Activated CD8-positive, alpha-beta T cell treated with anti-CD3 and anti-CD28 coated beads for 36 hours (primary cell): ENCODE results near the gene ATP6V1F. TPM values are rescaled to one million over a fixed set of nuclear protein-coding genes. Genes with fewer than 3 reads are reported as not detected.

Experiments used
- ATAC-seq: fragments of 200-7000 bp; cut with Tn5 transposase; one replicate; pipeline ENCODE4 v1.10.0; 2021; ENCODE audit warnings: mild to moderate bottlenecking, moderate library complexity
- CTCF ChIA-PET: fragments of 350-600 bp; sonication (Branson Sonifier 250); formaldehyde crosslinking; loops from one replicate; lab custom pipeline; 2021; ENCODE audit warnings: antibody characterized with exemption; lab: Charles Lee
- POLR2A ChIA-PET: fragments of 350-600 bp; sonication (Branson Sonifier 250); formaldehyde crosslinking; loops from one replicate; lab custom pipeline; 2021; ENCODE audit warnings: antibody characterized with exemption; lab: Charles Lee
- DNase-seq: peaks from one replicate; pipeline ENCODE4 v3.0.0-alpha.2; 2020
- H3K27ac Mint-ChIP-seq: one replicate; pipeline ENCODE4 v1.8.0; 2021; ENCODE audit warnings: mild to moderate bottlenecking, mixed read lengths
- H3K27me3 Mint-ChIP-seq: one replicate; pipeline ENCODE4 v1.8.0; 2021; ENCODE audit warnings: mixed read lengths
- H3K36me3 Mint-ChIP-seq: one replicate; pipeline ENCODE4 v1.8.0; 2021; ENCODE audit warnings: low read depth, mixed read lengths
- H3K4me1 Mint-ChIP-seq: one replicate; pipeline ENCODE4 v1.8.0; 2021; ENCODE audit warnings: low read depth, mixed read lengths
- H3K4me3 Mint-ChIP-seq: one replicate; pipeline ENCODE4 v1.8.0; 2021; ENCODE audit warnings: mild to moderate bottlenecking, moderate library complexity, mixed read lengths
- H3K9me3 Mint-ChIP-seq: one replicate; pipeline ENCODE4 v1.8.0; 2021; ENCODE audit warnings: mixed read lengths
- CTCF ChIP-seq: fragments of 200-600 bp; IDR thresholded peaks from one replicate; pipeline ENCODE4 v1.8.0; 2022; ENCODE audit warnings: antibody characterized with exemption, mild to moderate bottlenecking
- intact Hi-C: fragments of 100-400 bp; cut with micrococcal nuclease; formaldehyde crosslinking; loops from one replicate; pipeline ENCODE4 v1.10.0; 2022
- total RNA-seq, 2 experiments: library from RNA; stranded (reverse); gene quantifications; one replicate each; pipeline ENCODE4 v1.2.3, GENCODE V29; 2021

The ATP6V1F gene
- total RNA-seq, 2 experiments from 2014 or later = 109 to 113 TPM

- H3K27ac Mint-ChIP-seq = no peak overlapping the region
Observed at GRCh38 chr7:128860158-128861073, 2.2 kb upstream of the ATP6V1F start.

GRCh38 chr7:128861957-128862570 lies 592 bp upstream of the ATP6V1F start:
- H3K27ac Mint-ChIP-seq = peak overlapping the region; percentile 87
- DNase-seq = no peak
- no peak for ATAC-seq
- ChIA-PET POLR2A (interaction anchor here (0.6 to 2.1 kb wide), 8 partner anchors 19 to 192 kb away, joined by 3 to 7 read pairs (median 4); no protein-coding TSS in a partner anchor), CTCF (interaction anchor here (0.6 to 5.1 kb wide), 15 partner anchors 10 to 388 kb away, joined by 3 to 100 read pairs (median 5); partner anchors contain the start of gene CCDC136)
- peak overlapping the region; percentile 85 for H3K4me3 Mint-ChIP-seq
- peaks cover 20% of the 10 kb centered on the region for H3K4me1 Mint-ChIP-seq
- peaks cover 5% of the 10 kb centered on the region for H3K36me3 Mint-ChIP-seq
- H3K27me3 Mint-ChIP-seq = no peaks in the 10 kb centered on the region
- no peaks in the 10 kb centered on the region for H3K9me3 Mint-ChIP-seq
- intact Hi-C loops = no loop called here
- TF ChIP-seq CTCF = no peak

More at GRCh38 chr7:128860158-128861073, 2.2 kb upstream of the ATP6V1F start:
- Mint-ChIP-seq H3K4me1 (peaks cover 17% of the 10 kb centered on the region), H3K4me3 (no peak overlapping the region), H3K27me3 (no peaks in the 10 kb centered on the region), H3K9me3 (no peaks in the 10 kb centered on the region), H3K36me3 (peaks cover 5% of the 10 kb centered on the region)
- TF ChIP-seq CTCF = no peak
- DNase-seq (no peak), ATAC-seq (no peak)
- ChIA-PET POLR2A (interaction anchor here (1.2 to 2.1 kb wide), 2 partner anchors 19 to 23 kb away, joined by 3 to 5 read pairs; no protein-coding TSS in a partner anchor), CTCF (interaction anchor here (0.9 to 5.1 kb wide), 4 partner anchors 22 to 118 kb away, joined by 3 to 100 read pairs (median 10); no protein-coding TSS in a partner anchor)
- intact Hi-C loops = no loop called here

DNA sequence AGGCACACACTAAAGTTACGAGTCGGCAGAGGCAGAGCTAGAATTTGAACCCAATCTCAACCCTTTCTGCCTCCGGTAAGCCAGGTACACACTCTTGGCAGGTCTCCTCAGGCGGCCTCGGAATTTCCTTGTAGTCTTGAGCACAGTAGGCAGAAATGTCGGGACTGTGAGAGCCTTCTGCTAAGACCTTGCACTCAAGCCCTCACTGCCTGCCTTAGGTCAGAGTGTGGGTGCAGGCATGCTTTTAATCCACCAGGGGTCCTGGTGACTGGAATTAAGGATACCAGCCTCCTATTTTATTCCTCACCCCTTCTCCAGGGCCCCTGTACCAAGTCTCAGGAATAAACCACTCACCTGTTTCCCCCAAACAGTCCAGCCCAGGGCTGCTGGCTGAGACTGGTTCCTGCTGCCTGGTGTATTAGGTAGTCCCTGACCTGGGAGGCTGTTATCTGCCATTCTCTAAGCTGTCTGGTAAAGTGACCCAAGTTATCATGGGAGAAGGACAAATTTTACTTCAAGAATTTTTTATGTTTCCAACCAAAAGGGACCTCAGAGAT lies 855 bp downstream of the ATP6V1F start:
- POLR2A ChIA-PET = interaction anchor here (0.5 to 1.5 kb wide), 5 partner anchors 18 to 191 kb away, joined by 3 to 7 read pairs (median 4); no protein-coding TSS in a partner anchor

GRCh38 chr7:128865303-128865702 lies 2.6 kb downstream of the ATP6V1F start:
- Mint-ChIP-seq H3K9me3 (no peaks in the 10 kb centered on the region), H3K4me1 (peaks cover 26% of the 10 kb centered on the region), H3K27me3 (peaks cover 1% of the 10 kb centered on the region), H3K4me3 (no peak overlapping the region), H3K27ac (no peak overlapping the region), H3K36me3 (peaks cover 8% of the 10 kb centered on the region)
- POLR2A ChIA-PET = no interaction called here
- TF ChIP-seq CTCF = no peak
- DNase-seq = no peak
- ATAC-seq = no peak
- intact Hi-C loops = no loop called here
- CTCF ChIA-PET = interaction anchor here (1.2 kb wide), 1 partner anchor 227 kb away, joined by 4 read pairs; no protein-coding TSS in a partner anchor

More for the DNA sequence above, 855 bp downstream of the ATP6V1F start:
- CTCF ChIA-PET = interaction anchor here (0.9 to 5.1 kb wide), 17 partner anchors 8 to 355 kb away, joined by 3 to 100 read pairs (median 5); no protein-coding TSS in a partner anchor
- H3K4me1 Mint-ChIP-seq = peaks cover 22% of the 10 kb centered on the region
- ATAC-seq (peak; percentile 37), DNase-seq (peak; percentile 67)
- H3K36me3 Mint-ChIP-seq = peaks cover 8% of the 10 kb centered on the region
- peaks cover 1% of the 10 kb centered on the region for H3K27me3 Mint-ChIP-seq
- H3K4me3 Mint-ChIP-seq = peak overlapping the region; percentile 85
- no peaks in the 10 kb centered on the region for H3K9me3 Mint-ChIP-seq
- intact Hi-C loops = no loop called here
- H3K27ac Mint-ChIP-seq = peak overlapping the region; percentile 87
- TF ChIP-seq CTCF = peak; percentile 60
